IPS-18c (cell line): ENCODE results near the gene TEDC1.

Source experiments
- H3K4me3 ChIP-seq: 2 replicates; pipeline ENCODE4 v1.7.0; 2013; ENCODE audit warnings: low read depth, mild to moderate bottlenecking, low read length, moderate library complexity; ENCODE audit not compliant: insufficient read depth
- H3K9me3 ChIP-seq: one replicate; pipeline ENCODE4 v1.6.1; 2013; ENCODE audit warnings: mild to moderate bottlenecking, low read length, moderate library complexity; ENCODE audit not compliant: control insufficient read depth, insufficient read depth

TEDC1 gene

DNA sequence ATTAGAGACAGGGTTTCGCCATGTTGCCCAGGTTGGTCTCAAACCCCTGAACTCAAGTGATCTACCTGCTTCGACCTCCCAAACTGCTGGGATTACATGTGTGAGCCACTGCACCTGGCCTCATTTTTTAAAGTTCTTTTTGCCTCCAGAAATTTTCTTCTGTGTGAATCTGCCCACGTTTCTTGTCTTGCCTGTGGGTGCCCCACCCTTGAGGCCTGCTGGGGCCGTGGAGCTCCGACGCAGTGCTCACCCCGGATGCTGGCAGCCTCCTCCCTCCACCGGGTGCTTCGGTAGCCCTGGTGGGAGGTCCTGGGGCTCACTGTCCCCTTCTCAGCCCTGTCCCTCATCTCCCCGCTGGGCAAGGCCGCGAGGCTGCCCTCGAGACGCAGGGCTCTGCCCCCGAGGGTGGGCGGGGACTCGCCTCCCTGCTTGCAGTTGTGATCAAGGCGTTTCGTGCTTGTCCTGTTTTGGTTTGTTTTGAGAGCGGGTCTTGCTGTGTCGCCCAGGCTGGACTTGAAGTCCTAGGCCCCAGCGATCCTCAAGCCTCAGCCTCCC, 35.9 kb upstream of the TEDC1 start:
- Histone ChIP-seq H3K4me3 (no peak overlapping the region), H3K9me3 (no peaks in the 10 kb centered on the region)

DNA sequence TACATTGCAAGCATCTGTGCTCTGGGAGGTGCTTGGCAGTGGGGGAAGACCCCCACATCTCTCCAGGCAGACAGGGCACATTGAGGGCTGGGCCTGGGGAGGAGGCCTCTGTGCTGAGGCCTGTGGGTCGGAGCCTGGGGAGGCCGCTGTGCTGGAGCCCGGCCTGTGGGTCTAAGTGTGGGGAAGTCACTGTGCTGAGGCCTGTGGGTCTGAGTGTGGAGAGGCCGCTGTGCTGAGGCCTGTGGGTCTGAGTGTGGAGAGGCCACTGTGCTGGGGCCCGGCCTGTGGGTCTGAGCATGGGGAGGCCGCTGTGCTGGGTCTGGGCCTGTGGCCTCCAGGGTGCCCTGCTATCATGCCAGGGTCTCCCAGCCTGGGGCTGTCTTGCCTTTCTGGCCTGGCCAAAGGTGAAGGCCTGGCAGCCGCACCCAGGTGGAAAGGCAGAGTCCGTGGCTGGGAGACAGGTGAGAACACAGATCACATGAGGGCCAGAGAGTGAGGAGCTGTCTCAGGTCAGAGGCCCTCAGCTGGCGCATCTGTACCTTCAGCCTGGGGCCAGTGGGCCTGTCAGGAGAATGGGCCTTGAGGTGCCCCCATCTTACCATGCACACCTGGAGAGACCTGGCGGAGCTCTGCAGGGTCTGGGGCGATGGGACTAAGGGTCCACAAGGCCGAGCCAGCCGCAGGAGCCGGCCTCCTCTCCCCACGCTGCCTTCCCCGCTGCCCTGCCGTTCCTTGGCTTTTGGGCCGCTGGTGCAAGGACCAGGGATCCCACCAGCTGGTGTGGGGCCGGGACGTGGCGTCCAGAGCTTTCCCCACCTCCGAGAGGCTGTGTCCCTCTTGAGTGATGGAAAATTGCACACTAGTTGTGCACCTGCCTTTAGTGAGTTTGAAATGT, 35.0 kb upstream of the TEDC1 start:
- no peak overlapping the region for H3K4me3 ChIP-seq
- no peaks in the 10 kb centered on the region for H3K9me3 ChIP-seq

DNA sequence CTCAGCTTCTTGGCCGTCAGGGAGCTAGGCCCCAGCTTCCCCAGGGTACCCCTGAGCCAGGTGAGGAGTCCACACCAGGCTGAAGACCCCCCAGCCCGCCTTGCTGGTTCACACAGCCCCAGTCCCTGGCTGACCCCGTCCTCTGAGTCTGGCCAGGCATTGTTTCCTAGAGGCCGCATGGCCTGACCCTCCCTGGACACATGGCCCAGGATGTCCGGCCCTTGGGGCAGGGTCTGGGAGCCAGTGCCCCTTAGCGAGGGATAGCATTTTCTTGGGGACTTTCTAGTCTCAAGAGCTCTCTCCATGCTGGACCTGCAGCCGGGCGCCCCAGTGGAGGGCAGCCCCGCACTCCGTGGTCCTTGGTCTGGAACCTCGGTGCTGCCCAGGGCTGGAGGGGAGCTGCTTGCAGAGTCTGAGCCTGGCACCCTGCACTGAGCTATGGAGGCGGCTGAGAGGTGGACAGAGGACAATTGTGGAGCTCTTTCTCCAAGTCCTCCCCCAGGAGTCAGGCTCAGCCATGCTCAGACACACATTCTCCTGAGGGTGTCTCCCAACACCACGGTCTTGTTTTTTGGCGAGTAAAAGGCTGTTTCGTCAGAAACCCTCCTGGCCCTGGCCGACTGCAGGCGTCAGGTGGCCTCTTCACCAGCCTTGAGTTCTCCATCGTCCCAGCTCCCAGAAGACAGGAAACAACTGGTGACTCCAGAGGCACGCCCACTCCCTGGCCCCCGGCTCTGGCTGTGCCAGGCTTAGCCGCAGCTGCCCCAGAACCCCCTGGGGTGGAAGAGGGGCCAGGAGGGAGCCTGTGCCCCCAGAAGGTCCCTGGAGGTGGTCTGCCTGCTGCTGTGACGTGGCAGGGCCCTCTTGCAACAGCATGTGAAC, 34.1 kb upstream of the TEDC1 start:
- H3K9me3 ChIP-seq = no peaks in the 10 kb centered on the region
- H3K4me3 ChIP-seq = no peak overlapping the region

DNA sequence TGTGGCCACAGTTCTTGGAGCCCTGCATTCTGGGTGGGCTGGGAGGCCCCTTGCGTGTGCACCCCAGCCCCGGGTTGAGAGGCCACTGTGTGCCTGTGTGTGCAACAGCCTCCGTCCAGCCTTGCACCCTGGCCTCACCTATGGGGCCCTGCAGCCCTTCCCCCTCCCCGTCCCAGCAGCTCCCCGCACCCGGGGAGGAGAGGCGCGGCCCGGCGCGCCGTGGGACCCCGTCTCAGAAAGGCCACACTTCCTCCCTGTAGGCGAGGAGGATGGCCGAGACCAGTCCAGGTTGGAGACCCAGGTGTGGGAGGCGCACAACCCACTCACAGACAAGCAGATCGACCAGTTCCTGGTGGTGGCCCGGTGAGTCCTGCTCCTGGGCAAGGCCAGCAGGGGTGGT, 33.0 kb upstream of the TEDC1 start:
- H3K4me3 ChIP-seq = no peak overlapping the region
- H3K9me3 ChIP-seq = no peaks in the 10 kb centered on the region

DNA sequence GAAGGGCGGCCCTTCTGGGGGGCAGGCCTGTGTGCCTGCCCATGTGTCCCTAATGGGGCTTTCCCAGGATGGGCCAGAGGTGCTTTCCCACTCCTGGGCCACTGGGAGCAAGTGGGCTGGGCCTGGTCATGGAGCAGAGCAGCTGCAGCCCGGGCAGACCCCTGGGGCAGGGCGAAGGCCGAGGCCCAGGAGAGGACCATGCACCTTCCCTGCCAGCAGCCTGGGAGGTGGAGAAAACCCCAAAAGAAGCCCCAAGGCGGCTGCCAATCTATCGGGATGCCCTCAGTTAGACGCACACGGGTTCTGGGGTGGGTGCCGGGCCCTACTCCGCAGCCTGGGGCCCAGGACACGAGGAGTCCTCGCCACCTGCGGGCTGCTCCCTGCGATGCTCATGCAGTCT, 32.5 kb upstream of the TEDC1 start:
- Histone ChIP-seq H3K9me3 (no peaks in the 10 kb centered on the region), H3K4me3 (no peak overlapping the region)

DNA sequence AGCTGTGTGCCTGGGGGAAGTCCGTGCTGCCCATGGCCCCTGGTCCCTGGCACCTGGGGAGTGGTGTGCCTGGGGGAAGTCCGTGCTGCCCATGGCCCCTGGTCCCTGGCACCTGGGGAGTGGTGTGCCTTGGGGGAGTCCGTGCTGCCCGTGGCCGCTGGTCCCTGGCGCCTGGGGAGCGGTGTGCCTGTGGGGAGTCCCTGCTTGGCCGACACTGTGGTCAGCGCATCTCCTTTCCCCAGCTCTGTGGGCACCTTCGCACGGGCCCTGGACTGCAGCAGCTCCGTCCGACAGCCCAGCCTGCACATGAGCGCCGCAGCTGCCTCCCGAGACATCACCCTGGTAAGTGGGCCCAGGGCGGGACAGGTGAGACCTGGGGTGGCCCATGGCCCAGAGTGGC, 30.9 kb upstream of the TEDC1 start:
- Histone ChIP-seq H3K9me3 (no peaks in the 10 kb centered on the region), H3K4me3 (no peak overlapping the region)

DNA sequence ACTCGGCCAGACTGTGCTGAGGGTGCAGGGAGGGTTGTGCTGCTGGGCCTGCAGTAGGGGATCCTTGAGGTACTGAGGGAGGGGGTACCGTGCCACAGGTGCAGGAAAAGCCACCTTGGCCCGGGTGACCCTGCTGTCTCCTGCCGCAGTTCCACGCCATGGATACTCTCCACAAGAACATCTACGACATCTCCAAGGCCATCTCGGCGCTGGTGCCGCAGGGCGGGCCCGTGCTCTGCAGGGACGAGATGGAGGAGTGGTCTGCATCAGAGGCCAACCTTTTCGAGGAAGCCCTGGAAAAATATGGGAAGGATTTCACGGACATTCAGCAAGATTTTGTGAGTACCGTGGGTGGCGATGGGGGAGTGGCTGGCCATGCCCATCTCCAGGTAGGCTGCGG, 30.4 kb upstream of the TEDC1 start:
- Histone ChIP-seq H3K9me3 (no peaks in the 10 kb centered on the region), H3K4me3 (no peak overlapping the region)

DNA sequence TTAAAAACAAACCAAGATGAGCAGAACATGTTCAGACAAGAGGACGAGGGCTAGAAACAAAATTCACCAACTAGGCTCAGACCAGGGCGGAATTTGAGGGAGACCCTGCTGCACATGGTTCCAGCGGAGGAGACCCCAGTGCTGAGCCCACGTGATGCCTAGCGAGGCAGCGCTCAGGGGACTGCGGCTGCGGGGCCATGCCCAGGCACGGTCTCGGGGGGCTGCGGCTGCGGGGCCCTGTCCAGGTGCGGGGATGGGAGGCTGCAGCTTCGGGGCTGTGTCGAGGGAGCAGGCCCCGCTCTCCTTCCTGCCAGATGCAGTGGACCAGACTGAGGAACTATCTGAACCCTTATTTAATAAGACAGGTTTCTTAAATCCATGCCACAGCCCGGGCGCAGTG, 29.1 kb upstream of the TEDC1 start:
- no peak overlapping the region for H3K4me3 ChIP-seq
- no peaks in the 10 kb centered on the region for H3K9me3 ChIP-seq

DNA sequence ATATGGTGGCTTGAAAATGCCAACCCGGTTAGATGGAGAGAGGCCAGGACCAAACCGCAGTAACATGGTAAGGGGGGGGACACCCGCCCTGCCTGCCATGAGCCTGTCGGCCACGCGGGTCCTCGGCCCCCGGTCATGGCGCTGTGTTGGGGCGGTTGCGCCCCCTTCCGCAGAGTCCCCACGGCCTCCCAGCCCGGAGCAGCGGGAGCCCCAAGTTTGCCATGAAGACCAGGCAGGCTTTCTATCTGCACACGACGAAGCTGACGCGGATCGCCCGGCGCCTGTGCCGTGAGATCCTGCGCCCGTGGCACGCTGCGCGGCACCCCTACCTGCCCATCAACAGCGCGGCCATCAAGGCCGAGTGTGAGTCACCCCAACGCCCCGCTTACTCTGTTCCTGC, 26.5 kb upstream of the TEDC1 start:
- no peak overlapping the region for H3K4me3 ChIP-seq

DNA sequence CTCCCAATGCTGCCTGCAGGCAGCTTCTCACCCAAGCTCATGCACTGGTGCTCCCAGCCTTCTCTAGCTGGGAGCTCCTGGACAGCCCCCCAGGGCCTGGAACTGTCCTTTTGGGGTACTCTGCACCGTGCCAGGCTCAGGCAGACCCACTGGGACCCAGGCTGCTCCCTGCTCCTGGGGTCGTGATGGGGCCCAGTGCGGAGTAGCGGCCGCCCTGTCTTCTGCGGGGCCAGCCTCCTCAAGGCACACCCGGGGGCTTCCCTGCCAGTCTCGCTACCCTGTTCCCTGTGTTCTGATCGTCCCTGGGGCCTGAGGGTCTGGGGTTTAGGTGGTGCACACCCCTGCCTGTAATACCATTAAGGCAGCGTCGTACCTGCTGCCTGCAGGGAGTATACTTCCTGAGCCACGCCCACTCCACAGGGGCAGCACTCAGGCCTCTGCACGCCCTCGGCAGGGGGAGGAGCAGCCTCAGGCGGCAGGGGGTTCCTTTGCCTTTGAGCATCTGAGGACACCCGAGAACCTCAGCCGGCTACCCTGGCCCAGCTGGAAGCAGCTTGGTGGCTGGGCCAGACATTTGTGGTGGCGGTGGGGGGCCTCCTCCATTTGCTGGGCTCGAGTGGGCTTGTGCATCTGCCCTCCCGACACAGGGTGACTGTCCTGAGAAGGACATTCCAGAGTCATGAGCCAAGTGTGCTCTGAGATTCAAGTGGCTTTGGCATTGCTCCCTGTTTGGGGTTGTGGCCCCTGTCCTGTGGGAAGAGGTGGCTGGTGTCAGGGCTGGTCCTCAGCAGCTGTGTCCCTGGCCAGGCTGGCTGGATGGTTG, 25.6 kb upstream of the TEDC1 start:
- no peak overlapping the region for H3K4me3 ChIP-seq
- no peaks in the 10 kb centered on the region for H3K9me3 ChIP-seq

More for the DNA sequence above, 26.5 kb upstream of the TEDC1 start:
- no peaks in the 10 kb centered on the region for H3K9me3 ChIP-seq

DNA sequence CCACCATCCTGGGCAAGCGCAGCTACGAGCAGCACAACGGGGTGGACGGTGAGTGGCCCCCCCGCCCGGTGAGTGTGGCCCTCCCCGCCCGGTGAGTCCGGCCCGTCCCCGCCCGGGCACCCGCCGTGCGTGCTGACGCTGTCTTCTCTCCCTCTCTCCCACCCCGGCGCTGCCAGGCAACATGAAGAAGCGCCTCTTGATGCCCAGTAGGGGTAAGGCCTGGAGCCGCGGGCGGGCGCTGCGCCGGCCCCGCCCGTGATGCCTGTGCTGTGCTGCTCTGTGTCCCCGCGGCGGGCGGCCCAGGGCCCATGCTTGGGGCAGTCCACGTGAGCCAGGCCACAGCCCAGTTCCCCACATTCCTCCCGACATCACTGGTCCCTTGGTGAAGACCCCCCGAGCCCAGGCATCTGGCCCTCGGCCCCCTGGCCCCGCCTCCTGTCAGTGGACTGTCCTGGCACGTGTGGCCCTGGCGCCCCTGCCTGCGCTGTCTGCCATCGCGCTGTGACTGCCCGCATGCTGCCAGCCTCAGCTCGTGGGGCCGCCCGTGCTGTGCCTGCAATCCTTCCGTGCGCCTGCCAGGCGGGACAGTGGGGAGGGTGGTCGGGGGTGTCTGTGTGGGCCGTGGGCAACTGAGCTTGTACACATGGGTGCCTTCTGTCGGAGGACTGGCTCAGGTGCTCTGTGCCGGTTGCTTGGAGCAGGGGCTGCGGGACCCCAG, 24.4 kb upstream of the TEDC1 start:
- Histone ChIP-seq H3K4me3 (no peak overlapping the region), H3K9me3 (no peaks in the 10 kb centered on the region)

DNA sequence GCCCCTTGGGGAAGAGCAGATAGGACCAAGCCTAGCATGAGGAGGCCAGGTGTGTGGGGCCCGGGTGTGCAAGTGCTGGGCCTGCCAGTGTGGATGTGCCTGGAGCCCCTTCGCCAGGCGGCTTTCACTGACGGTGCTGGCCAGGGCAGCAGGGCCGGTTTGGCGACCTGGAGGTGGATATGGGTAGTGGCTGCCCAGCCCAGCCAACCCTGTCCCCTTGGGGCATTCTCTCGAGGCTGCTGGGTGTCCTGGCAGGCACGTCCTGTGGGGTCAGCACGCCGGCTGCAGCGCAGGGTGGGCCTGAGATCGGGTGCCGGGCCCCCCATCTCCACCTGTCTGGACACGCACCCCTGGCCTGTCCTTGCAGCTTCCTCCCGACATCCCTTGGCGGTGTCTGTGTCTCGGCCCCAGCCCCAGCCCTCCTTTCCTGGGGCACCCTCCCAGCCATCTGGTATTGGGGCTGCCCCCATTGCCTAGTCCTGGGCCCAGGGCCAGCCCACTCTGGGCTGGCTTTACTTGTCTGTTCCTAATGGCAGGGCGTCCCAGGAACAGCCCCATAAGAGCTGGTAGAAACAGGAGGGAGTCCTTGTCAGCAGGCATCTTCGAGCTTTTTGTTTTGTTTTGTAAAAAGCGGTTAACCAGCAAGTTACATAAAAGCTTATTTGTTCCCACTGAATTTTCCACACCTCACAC, 23.7 kb upstream of the TEDC1 start:
- Histone ChIP-seq H3K9me3 (no peaks in the 10 kb centered on the region), H3K4me3 (no peak overlapping the region)

DNA sequence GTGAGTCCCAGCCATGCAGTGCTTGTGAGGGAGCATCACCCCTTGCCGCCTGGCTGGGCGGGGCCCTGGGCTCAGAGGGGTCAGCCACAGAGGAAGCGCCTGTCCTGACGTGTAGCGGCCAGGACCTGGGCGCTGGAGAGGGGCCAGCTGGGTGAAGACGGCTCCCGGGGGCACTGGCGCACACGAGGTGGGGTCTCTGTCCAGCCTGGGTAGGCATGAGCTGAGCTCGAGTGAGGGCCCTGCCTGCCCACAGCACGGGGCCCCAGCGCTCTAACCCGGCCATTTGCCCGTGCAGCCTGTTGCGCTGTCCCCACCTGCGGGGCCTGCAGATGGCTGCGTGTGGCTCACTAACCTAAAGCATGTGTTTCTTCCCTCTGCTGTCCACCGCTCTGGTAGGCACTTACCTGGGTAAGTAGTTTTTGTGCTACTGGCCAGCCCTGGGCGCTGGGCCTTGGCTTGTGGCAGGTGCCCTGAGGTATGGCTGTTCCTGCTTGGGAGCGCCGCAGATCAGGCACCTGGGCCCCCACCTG, 23.0 kb upstream of the TEDC1 start:
- H3K9me3 ChIP-seq = no peaks in the 10 kb centered on the region
- H3K4me3 ChIP-seq = no peak overlapping the region

DNA sequence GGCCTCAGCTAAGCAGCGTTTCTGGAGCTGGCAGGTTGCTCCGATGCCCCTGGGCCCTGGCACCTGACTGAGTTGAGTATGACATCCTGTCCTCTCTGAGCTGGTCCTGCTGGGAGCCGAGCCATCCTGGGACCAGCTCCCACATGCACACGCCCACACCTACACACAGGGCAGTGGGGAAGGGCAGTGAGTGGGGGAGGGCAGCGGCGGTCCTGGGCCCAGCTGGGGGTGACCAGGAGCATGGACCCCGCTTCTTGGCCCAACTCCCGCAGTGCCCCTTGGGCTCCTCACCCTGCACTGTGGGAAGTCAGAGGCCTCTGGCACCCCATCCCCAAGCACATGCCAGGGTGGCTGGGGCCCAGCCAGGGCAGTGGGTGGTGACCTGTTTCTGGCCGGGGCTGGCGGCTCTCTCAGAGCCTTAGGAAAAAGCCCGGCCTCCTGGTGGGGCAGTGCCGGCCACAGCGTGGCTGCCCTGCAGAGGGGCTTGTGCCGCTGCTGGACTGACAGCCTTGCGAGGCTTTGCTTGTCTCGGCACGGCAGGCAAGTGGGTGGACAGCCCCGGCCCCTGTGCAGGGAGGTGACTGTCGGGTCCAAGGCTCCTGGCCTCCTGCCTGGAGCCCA, 22.3 kb upstream of the TEDC1 start:
- Histone ChIP-seq H3K9me3 (no peaks in the 10 kb centered on the region), H3K4me3 (no peak overlapping the region)

DNA sequence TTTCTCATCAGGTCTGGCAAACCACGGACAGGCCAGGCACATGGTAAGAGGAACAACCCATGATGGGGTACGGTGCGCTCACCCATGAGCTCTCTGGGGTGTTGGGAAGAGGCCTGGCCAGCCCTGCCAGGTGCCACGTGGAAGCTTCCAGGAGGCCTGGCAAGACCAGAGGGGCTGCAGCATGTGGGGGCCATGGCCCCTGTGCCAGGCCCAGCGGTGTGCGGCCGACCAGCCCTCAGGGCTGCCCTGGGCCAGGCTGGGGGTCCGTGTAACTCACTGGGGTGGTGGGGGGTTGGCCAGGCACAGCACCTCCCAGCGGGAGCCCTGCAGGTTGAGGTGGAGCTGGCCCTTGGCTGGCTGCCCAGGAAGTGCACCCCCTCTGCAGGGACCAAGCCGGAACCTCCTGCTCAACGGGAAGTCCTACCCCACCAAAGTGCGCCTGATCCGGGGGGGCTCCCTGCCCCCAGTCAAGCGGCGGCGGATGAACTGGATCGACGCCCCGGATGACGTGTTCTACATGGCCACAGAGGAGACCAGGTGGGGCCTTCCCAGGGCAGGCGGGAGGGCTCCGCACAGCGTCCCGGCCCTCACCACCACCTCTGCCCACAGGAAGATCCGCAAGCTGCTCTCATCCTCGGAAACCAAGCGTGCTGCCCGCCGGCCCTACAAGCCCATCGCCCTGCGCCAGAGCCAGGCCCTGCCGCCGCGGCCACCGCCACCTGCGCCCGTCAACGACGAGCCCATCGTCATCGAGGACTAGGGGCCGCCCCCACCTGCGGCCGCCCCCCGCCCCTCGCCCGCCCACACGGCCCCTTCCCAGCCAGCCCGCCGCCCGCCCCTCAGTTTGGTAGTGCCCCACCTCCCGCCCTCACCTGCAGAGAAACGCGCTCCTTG, 21.3 kb upstream of the TEDC1 start:
- Histone ChIP-seq H3K9me3 (no peaks in the 10 kb centered on the region), H3K4me3 (no peak overlapping the region)
